Mesenchymal stem cell (in vitro differentiated cells and primary cell): Measurements from ENCODE around the gene RABL6.
"Not testable (repeated sequence)": the region's sequence is repeated elsewhere in the genome, so short reads cannot be mapped to it uniquely, and the experiment has no call there.

ENCODE experiments used
- DNase-seq: peaks from one replicate; pipeline ENCODE4 v3.0.0-alpha.2; 2013
- H2AFZ ChIP-seq: one replicate; pipeline ENCODE4 v1.6.1; 2013; ENCODE audit warnings: low read depth, mild to moderate bottlenecking, control low read depth, inconsistent platforms, low read length, moderate library complexity
- H2AK5ac ChIP-seq: 2 replicates; pipeline ENCODE4 v1.6.1; 2013; ENCODE audit warnings: low read length, moderate library complexity, mild to moderate bottlenecking, inconsistent platforms; ENCODE audit not compliant: severe bottlenecking
- H2BK120ac ChIP-seq: one replicate; pipeline ENCODE4 v1.6.1; 2013; ENCODE audit warnings: low read depth, mild to moderate bottlenecking, inconsistent platforms, low read length, moderate library complexity
- H2BK12ac ChIP-seq, 2 experiments: one replicate each; pipeline ENCODE4 v1.6.1; 2013; ENCODE audit warnings: inconsistent platforms in 2 of 2, low read length in 2 of 2, mild to moderate bottlenecking in 2 of 2, moderate library complexity in 2 of 2, control low read depth in 1 of 2
- H2BK15ac ChIP-seq: one replicate; pipeline ENCODE4 v1.6.1; 2013; ENCODE audit warnings: mild to moderate bottlenecking, low read depth, inconsistent platforms; ENCODE audit not compliant: poor library complexity, severe bottlenecking
- H2BK5ac ChIP-seq: 2 replicates; pipeline ENCODE4 v1.6.1; 2013; ENCODE audit warnings: low read depth, mild to moderate bottlenecking, low read length, control low read depth, inconsistent platforms; ENCODE audit not compliant: poor library complexity, severe bottlenecking
- H3K14ac ChIP-seq, 2 experiments: one replicate each; pipeline ENCODE4 v1.6.1; 2013; ENCODE audit warnings: inconsistent platforms in 2 of 2, low read length in 2 of 2, control low read depth in 1 of 2, mild to moderate bottlenecking in 1 of 2, moderate library complexity in 1 of 2
- H3K18ac ChIP-seq, 2 experiments: one replicate each; pipeline ENCODE4 v1.6.1; 2013; ENCODE audit warnings: inconsistent platforms in 2 of 2, low read length in 2 of 2, control low read depth in 1 of 2, low read depth in 1 of 2, mild to moderate bottlenecking in 1 of 2
- H3K23ac ChIP-seq, 2 experiments: one replicate each; pipeline ENCODE4 v1.6.1; 2013; ENCODE audit warnings: inconsistent platforms in 2 of 2, low read length in 2 of 2, mild to moderate bottlenecking in 2 of 2, moderate library complexity in 2 of 2, control low read depth in 1 of 2
- H3K27ac ChIP-seq: 2 replicates; pipeline ENCODE4 v1.5.1; 2013; ENCODE audit warnings: mild to moderate bottlenecking, moderate library complexity, low read length, control low read depth, inconsistent platforms; ENCODE audit not compliant: poor library complexity, severe bottlenecking
- H3K27me3 ChIP-seq, 2 experiments: 2 replicates each; pipeline versions ENCODE4 v1.6.1 to v1.7.0; 2013; ENCODE audit warnings: low read length in 2 of 2, mild to moderate bottlenecking in 2 of 2, moderate library complexity in 2 of 2, control low read depth in 1 of 2, inconsistent platforms in 1 of 2; ENCODE audit not compliant: control insufficient read depth in 1 of 2, insufficient read depth in 1 of 2
- H3K36me3 ChIP-seq, 2 experiments: 2 replicates each; pipeline versions ENCODE4 v1.6.1 to v1.7.0; 2013; ENCODE audit warnings: low read length in 2 of 2, control low read depth in 1 of 2, inconsistent platforms in 1 of 2, low read depth in 1 of 2, mild to moderate bottlenecking in 1 of 2; ENCODE audit not compliant: insufficient read depth in 2 of 2, control insufficient read depth in 1 of 2
- H3K4ac ChIP-seq, 2 experiments: one replicate each; pipeline ENCODE4 v1.6.1; 2013; ENCODE audit warnings: inconsistent platforms in 2 of 2, low read length in 2 of 2, mild to moderate bottlenecking in 2 of 2, moderate library complexity in 2 of 2, control low read depth in 1 of 2, low read depth in 1 of 2
- H3K4me1 ChIP-seq: 2 replicates; pipeline ENCODE4 v1.6.1; 2013; ENCODE audit warnings: low read depth, low read length, control low read depth; ENCODE audit not compliant: control insufficient read depth, insufficient read depth
- H3K4me2 ChIP-seq: 2 replicates; pipeline ENCODE4 v1.6.1; 2013; ENCODE audit warnings: low read length, mild to moderate bottlenecking, inconsistent platforms; ENCODE audit not compliant: poor library complexity, severe bottlenecking
- H3K4me3 ChIP-seq, 2 experiments: 2 replicates each; pipeline versions ENCODE4 v1.5.1 to v1.7.0; 2013; ENCODE audit warnings: low read length in 2 of 2, mild to moderate bottlenecking in 2 of 2, control low read depth in 1 of 2, low read depth in 1 of 2; ENCODE audit not compliant: insufficient read depth in 1 of 2
- H3K79me1 ChIP-seq: replicated peaks from 2 replicates; pipeline ENCODE4 v1.6.1; 2013; ENCODE audit warnings: mild to moderate bottlenecking, control low read depth, low read length, inconsistent platforms; ENCODE audit not compliant: poor library complexity, severe bottlenecking
- H3K9ac ChIP-seq: 2 replicates; pipeline ENCODE4 v1.7.0; 2013; ENCODE audit warnings: mild to moderate bottlenecking, low read length, moderate library complexity
- H3K9me3 ChIP-seq: 2 replicates; pipeline ENCODE4 v1.7.0; 2013; ENCODE audit warnings: mild to moderate bottlenecking, low read length; ENCODE audit not compliant: control insufficient read depth
- H4K8ac ChIP-seq: one replicate; pipeline ENCODE4 v1.6.1; 2013; ENCODE audit warnings: inconsistent platforms, mild to moderate bottlenecking, low read length, moderate library complexity
- H4K91ac ChIP-seq: one replicate; pipeline ENCODE4 v1.6.1; 2013; ENCODE audit warnings: mild to moderate bottlenecking, low read length, inconsistent platforms
- WGBS: methylation state at CpG from one replicate; pipeline ENCODE4 v1.1.7; 2013; ENCODE audit warnings: mixed read lengths; 5-methylcytosine and 5-hydroxymethylcytosine counted together

The RABL6 gene

GRCh38 chr9:136785565-136786355 is 22.0 kb upstream of the RABL6 start:
- not testable (repeated sequence) for H3K4me2 ChIP-seq, H3K36me3 ChIP-seq, H3K4ac ChIP-seq, H2BK120ac ChIP-seq, H4K8ac ChIP-seq, H2AK5ac ChIP-seq, H3K79me1 ChIP-seq, H3K23ac ChIP-seq, H3K14ac ChIP-seq, DNase-seq, H3K9me3 ChIP-seq, H3K18ac ChIP-seq, H2AFZ ChIP-seq, H2BK15ac ChIP-seq, H3K9ac ChIP-seq, H4K91ac ChIP-seq, H2BK5ac ChIP-seq, H2BK12ac ChIP-seq, H3K4me1 ChIP-seq, H3K27ac ChIP-seq, H3K4me3 ChIP-seq
- H3K27me3 ChIP-seq = peaks cover 10 to 17% of the 10 kb centered on the region in 2 experiments
- WGBS = 89% methylated on average over 18 of the region's 23 CpGs

- Histone ChIP-seq H2AK5ac (no peak overlapping the region), H3K23ac (no peak overlapping the region), H3K27ac (no peak overlapping the region), H2AFZ (no peak overlapping the region), H3K4ac (no peak overlapping the region), H3K4me2 (no peak overlapping the region), H3K18ac (no peak overlapping the region), H2BK5ac (no peak overlapping the region), H3K4me1 (peaks cover under 1% of the 10 kb centered on the region), H3K9ac (no peak overlapping the region), H4K8ac (no peak overlapping the region), H3K36me3 (no peaks in the 10 kb centered on the region), H3K9me3 (no peaks in the 10 kb centered on the region), H2BK15ac (no peak overlapping the region), H3K4me3 (no peak overlapping the region), H2BK120ac (no peak overlapping the region), H3K79me1 (peaks cover 1% of the 10 kb centered on the region), H2BK12ac (no peak overlapping the region), H4K91ac (no peak overlapping the region), H3K27me3 (peaks cover 10 to 12% of the 10 kb centered on the region in 2 experiments), H3K14ac (no peak overlapping the region)
- 85% methylated on average over 8 of the region's 10 CpGs for WGBS
- no peak for DNase-seq
Observed at GRCh38 chr9:136786451-136786850, 21.3 kb upstream of the RABL6 start.

- H2BK5ac ChIP-seq, H4K91ac ChIP-seq, H3K79me1 ChIP-seq, H3K9ac ChIP-seq, H3K23ac ChIP-seq, H3K4me3 ChIP-seq, H3K9me3 ChIP-seq, H3K36me3 ChIP-seq, H3K18ac ChIP-seq, H2BK15ac ChIP-seq, H2AK5ac ChIP-seq, H3K4me1 ChIP-seq, H4K8ac ChIP-seq, H2AFZ ChIP-seq, H3K27ac ChIP-seq, H2BK12ac ChIP-seq, H3K4me2 ChIP-seq, DNase-seq, H3K4ac ChIP-seq, H2BK120ac ChIP-seq, H3K14ac ChIP-seq: not testable (repeated sequence)
- H3K27me3 ChIP-seq = peaks cover 10 to 12% of the 10 kb centered on the region in 2 experiments
- WGBS = 55% methylated on average over 3 of the region's 4 CpGs
Observed at GRCh38 chr9:136786983-136787382, 20.8 kb upstream of the RABL6 start.

GRCh38 chr9:136787690-136788400 is 19.9 kb upstream of the RABL6 start:
- H3K9ac ChIP-seq = peak overlapping the region; percentile 38
- H3K27ac ChIP-seq = no peak overlapping the region
- H3K4me1 ChIP-seq = peaks cover 12% of the 10 kb centered on the region
- H3K79me1 ChIP-seq = peaks cover 14% of the 10 kb centered on the region
- H3K4me3 ChIP-seq = no peak overlapping the region
- H2AK5ac ChIP-seq = no peak overlapping the region
- H2BK15ac ChIP-seq = peak overlapping the region; percentile 89
- no peak overlapping the region for H3K4ac ChIP-seq
- H3K23ac ChIP-seq = no peak overlapping the region
- H2AFZ ChIP-seq = no peak overlapping the region
- no peak overlapping the region for H3K18ac ChIP-seq
- peaks cover 7 to 10% of the 10 kb centered on the region in 2 experiments for H3K27me3 ChIP-seq
- 23% methylated on average over 20 of the region's 21 CpGs for WGBS
- no peak overlapping the region for H4K8ac ChIP-seq
- peaks cover under 1 to 9% of the 10 kb centered on the region in 2 experiments for H3K36me3 ChIP-seq
- no peak overlapping the region for H3K14ac ChIP-seq
- H2BK5ac ChIP-seq = no peak overlapping the region
- peak overlapping the region; percentile 28 for H3K4me2 ChIP-seq
- no peak overlapping the region for H2BK12ac ChIP-seq
- H4K91ac ChIP-seq = no peak overlapping the region
- no peaks in the 10 kb centered on the region for H3K9me3 ChIP-seq
- H2BK120ac ChIP-seq = no peak overlapping the region
- peak; percentile 73 for DNase-seq
